Trophoblast cell (in vitro differentiated cells and primary cell): ENCODE data around the gene MDFI.

Source experiments
- DNase-seq, 2 donors: peaks; one replicate each; pipeline ENCODE4 v3.0.0-alpha.2; 2016
- H2AFZ ChIP-seq: 2 replicates; pipeline ENCODE4 v1.6.1; 2013; ENCODE audit warnings: low read length, moderate library complexity, mild to moderate bottlenecking; ENCODE audit not compliant: insufficient read depth, poor library complexity
- H2AK5ac ChIP-seq: 2 replicates; pipeline ENCODE4 v1.6.1; 2013; ENCODE audit warnings: mild to moderate bottlenecking, low read length
- H2BK120ac ChIP-seq: 2 replicates; pipeline ENCODE4 v1.6.1; 2013; ENCODE audit warnings: low read length, mild to moderate bottlenecking, moderate library complexity; ENCODE audit not compliant: insufficient read depth, poor library complexity
- H2BK12ac ChIP-seq: 2 replicates; pipeline ENCODE4 v1.6.1; 2013; ENCODE audit warnings: mild to moderate bottlenecking, low read length, moderate library complexity
- H2BK5ac ChIP-seq: 2 replicates; pipeline ENCODE4 v1.6.1; 2013; ENCODE audit warnings: low read length, low read depth, moderate library complexity, mild to moderate bottlenecking; ENCODE audit not compliant: poor library complexity
- H3K14ac ChIP-seq: 2 replicates; pipeline ENCODE4 v1.6.1; 2013; ENCODE audit warnings: mild to moderate bottlenecking, low read length
- H3K18ac ChIP-seq: 2 replicates; pipeline ENCODE4 v1.6.1; 2013; ENCODE audit warnings: mild to moderate bottlenecking, low read length
- H3K23ac ChIP-seq: 2 replicates; pipeline ENCODE4 v1.6.1; 2013; ENCODE audit warnings: low read length
- H3K27ac ChIP-seq: 2 replicates; pipeline ENCODE4 v1.5.1; 2013; ENCODE audit warnings: low read depth, mild to moderate bottlenecking, inconsistent platforms, low read length, moderate library complexity
- H3K27me3 ChIP-seq: 2 replicates; pipeline ENCODE4 v1.6.1; 2013; ENCODE audit warnings: inconsistent platforms, mild to moderate bottlenecking, low read length, moderate library complexity; ENCODE audit not compliant: insufficient read depth
- H3K36me3 ChIP-seq, 2 experiments: 1 replicate in 1 of 2; 2 replicates in 1 of 2; pipeline ENCODE4 v1.6.1; 2013; ENCODE audit warnings: low read length in 2 of 2, mild to moderate bottlenecking in 2 of 2, moderate library complexity in 1 of 2; ENCODE audit not compliant: insufficient read depth in 2 of 2, control insufficient read depth in 1 of 2
- H3K4ac ChIP-seq: 2 replicates; pipeline ENCODE4 v1.6.1; 2013; ENCODE audit warnings: low read depth, mild to moderate bottlenecking, low read length, moderate library complexity
- H3K4me1 ChIP-seq, 2 experiments: 1 replicate in 1 of 2; 2 replicates in 1 of 2; pipeline ENCODE4 v1.6.1; 2013; ENCODE audit warnings: low read length in 2 of 2, mild to moderate bottlenecking in 2 of 2, moderate library complexity in 1 of 2; ENCODE audit not compliant: insufficient read depth in 2 of 2, control insufficient read depth in 1 of 2
- H3K4me2 ChIP-seq: 2 replicates; pipeline ENCODE4 v1.6.1; 2013; ENCODE audit warnings: inconsistent platforms, mild to moderate bottlenecking, low read length, moderate library complexity
- H3K4me3 ChIP-seq: 2 replicates; pipeline ENCODE4 v1.5.1; 2013; ENCODE audit warnings: mild to moderate bottlenecking, low read depth, low read length, inconsistent platforms
- H3K79me1 ChIP-seq: one replicate; pipeline ENCODE4 v1.6.1; 2013; ENCODE audit warnings: low read length
- H3K79me2 ChIP-seq: 2 replicates; pipeline ENCODE4 v1.6.1; 2013; ENCODE audit warnings: low read length, mild to moderate bottlenecking; ENCODE audit not compliant: control insufficient read depth, insufficient read depth, poor library complexity
- H3K9ac ChIP-seq: 2 replicates; pipeline ENCODE4 v1.6.1; 2013; ENCODE audit warnings: mild to moderate bottlenecking, low read length
- H3K9me3 ChIP-seq: 2 replicates; pipeline ENCODE4 v1.6.1; 2013; ENCODE audit warnings: low read depth, mild to moderate bottlenecking, control low read depth, inconsistent platforms, low read length; ENCODE audit not compliant: insufficient read depth
- H4K12ac ChIP-seq: 2 replicates; pipeline ENCODE4 v1.6.1; 2013; ENCODE audit warnings: low read depth, mild to moderate bottlenecking, low read length, moderate library complexity
- H4K8ac ChIP-seq: 2 replicates; pipeline ENCODE4 v1.6.1; 2013; ENCODE audit warnings: low read depth, mild to moderate bottlenecking, low read length, moderate library complexity
- H4K91ac ChIP-seq: one replicate; pipeline ENCODE4 v1.6.1; 2013; ENCODE audit warnings: low read depth, mild to moderate bottlenecking, low read length, moderate library complexity
- WGBS: extraction: QIAGEN DNeasy Blood & Tissue Kit; methylation state at CpG from one replicate; pipeline ENCODE4 v1.1.7; 2013; ENCODE audit warnings: missing lambda C conversion rate; ENCODE audit not compliant: insufficient read length, insufficient coverage; ENCODE audit errors: extremely low coverage; 5-methylcytosine and 5-hydroxymethylcytosine counted together

MDFI gene

DNA sequence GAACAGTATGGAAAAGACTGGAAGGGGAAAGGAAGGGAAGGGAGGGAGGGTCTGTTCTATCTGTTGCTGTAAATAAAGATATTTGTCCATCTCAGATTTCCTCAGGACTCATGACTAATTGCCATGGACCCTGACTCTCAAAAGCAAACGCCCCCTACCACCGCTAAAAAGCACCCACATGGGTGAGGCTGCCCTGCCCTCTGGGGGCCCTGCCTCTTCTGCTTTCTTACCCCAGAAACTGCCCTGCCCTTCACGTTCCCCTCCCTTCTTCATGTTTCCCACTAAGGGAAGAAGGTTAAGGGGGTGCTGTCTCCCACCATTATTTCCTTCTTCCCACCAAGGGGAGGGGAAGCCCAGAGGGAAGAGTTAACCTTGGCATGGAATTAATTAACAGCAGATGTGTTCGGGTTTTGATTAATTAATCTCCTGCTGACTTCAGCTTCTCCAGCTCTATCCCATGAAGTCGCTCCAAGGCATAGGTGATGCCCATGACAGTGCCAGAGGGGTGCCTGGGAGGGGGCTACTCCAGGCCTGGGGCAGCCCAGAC, 16.0 kb downstream of the MDFI start:
- H2BK5ac ChIP-seq = no peak overlapping the region
- H3K9ac ChIP-seq = no peak overlapping the region
- no peak overlapping the region for H2BK120ac ChIP-seq
- H2BK12ac ChIP-seq = no peak overlapping the region
- no CpG with 5 or more reads among the region's 5 CpGs for WGBS
- H3K36me3 ChIP-seq = peaks cover 44 to 51% of the 10 kb centered on the region in 2 experiments
- no peak overlapping the region for H2AK5ac ChIP-seq
- no peak overlapping the region for H3K4ac ChIP-seq
- no peak for DNase-seq
- no peak overlapping the region for H3K4me3 ChIP-seq
- no peaks in the 10 kb centered on the region for H3K79me2 ChIP-seq
- H4K12ac ChIP-seq = no peak overlapping the region
- peaks cover 11% of the 10 kb centered on the region for H3K79me1 ChIP-seq
- no peaks in the 10 kb centered on the region for H3K27me3 ChIP-seq
- peaks cover 46 to 49% of the 10 kb centered on the region in 2 experiments for H3K4me1 ChIP-seq
- H4K8ac ChIP-seq = no peak overlapping the region
- H3K4me2 ChIP-seq = no peak overlapping the region
- H3K9me3 ChIP-seq = no peaks in the 10 kb centered on the region
- no peak overlapping the region for H3K23ac ChIP-seq
- no peak overlapping the region for H3K18ac ChIP-seq
- no peak overlapping the region for H4K91ac ChIP-seq
- no peak overlapping the region for H2AFZ ChIP-seq
- H3K27ac ChIP-seq = peak overlapping the region; percentile 0
- H3K14ac ChIP-seq = no peak overlapping the region

DNA sequence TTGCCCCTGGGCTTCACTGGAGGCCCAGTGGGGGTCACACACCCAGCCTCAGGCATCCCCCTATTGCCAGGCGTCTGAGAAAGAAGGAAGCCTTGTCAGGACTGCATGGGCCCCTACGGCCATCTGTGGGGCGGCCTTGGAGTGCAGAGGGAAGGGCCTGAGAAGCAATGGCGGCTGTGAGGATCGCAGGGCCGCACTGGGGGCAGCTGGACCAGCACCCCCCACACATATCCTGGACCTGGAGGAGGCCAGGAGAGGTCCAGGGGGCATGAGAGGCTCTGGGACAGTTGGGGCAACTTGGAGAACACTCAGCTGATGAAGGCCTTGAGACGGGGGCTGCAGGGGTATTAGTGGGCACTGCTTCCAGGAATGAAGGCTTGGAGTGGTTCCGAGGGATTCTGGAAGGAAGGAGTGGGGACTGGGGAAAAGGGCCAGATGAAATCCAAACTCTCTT, 16.5 kb downstream of the MDFI start:
- no peak overlapping the region for H3K18ac ChIP-seq
- H3K23ac ChIP-seq = no peak overlapping the region
- H2BK5ac ChIP-seq = no peak overlapping the region
- no peak overlapping the region for H3K9ac ChIP-seq
- no peak overlapping the region for H2AK5ac ChIP-seq
- H3K9me3 ChIP-seq = no peaks in the 10 kb centered on the region
- no peak overlapping the region for H3K4me2 ChIP-seq
- H3K4ac ChIP-seq = no peak overlapping the region
- H3K27ac ChIP-seq = peak overlapping the region; percentile 0
- no peak overlapping the region for H2BK120ac ChIP-seq
- no peak overlapping the region for H3K4me3 ChIP-seq
- no peak for DNase-seq
- peaks cover 39 to 46% of the 10 kb centered on the region in 2 experiments for H3K36me3 ChIP-seq
- H3K79me1 ChIP-seq = peaks cover 11% of the 10 kb centered on the region
- H2BK12ac ChIP-seq = no peak overlapping the region
- H3K79me2 ChIP-seq = no peaks in the 10 kb centered on the region
- no peaks in the 10 kb centered on the region for H3K27me3 ChIP-seq
- H4K8ac ChIP-seq = no peak overlapping the region
- no peak overlapping the region for H4K12ac ChIP-seq
- no peak overlapping the region for H2AFZ ChIP-seq
- no peak overlapping the region for H3K14ac ChIP-seq
- H3K4me1 ChIP-seq = peaks cover 46 to 49% of the 10 kb centered on the region in 2 experiments
- H4K91ac ChIP-seq = no peak overlapping the region
- no CpG with 5 or more reads among the region's 8 CpGs for WGBS

DNA sequence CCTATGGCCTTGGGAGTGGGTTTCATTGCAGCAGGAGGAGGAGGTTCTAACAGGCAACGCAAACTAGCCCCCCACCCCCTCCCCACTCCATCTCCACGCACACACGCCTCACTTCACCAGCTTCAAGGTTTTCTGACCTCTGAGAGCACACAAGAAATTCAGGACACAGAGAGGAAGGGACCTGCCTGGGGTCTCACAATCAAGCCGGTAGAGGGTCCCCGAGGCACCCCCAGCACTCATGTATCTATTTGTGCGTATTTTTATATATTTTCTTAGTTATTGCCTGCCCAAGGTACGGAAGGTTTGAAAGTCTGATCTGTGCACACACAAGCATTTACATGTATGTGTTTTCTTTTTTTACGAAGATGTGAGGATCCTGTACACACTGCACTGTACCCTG, 16.9 kb downstream of the MDFI start:
- Histone ChIP-seq H3K79me1 (peaks cover 11% of the 10 kb centered on the region), H2AFZ (no peak overlapping the region), H3K27me3 (no peaks in the 10 kb centered on the region), H3K27ac (peak overlapping the region; percentile 86), H3K4me2 (no peak overlapping the region), H3K9ac (no peak overlapping the region), H4K12ac (no peak overlapping the region), H3K14ac (no peak overlapping the region), H3K79me2 (no peaks in the 10 kb centered on the region), H2BK120ac (peak overlapping the region; percentile 47), H2AK5ac (no peak overlapping the region), H3K4me1 (peaks cover 46 to 49% of the 10 kb centered on the region in 2 experiments), H4K8ac (peak overlapping the region; percentile 63), H2BK5ac (no peak overlapping the region), H3K18ac (no peak overlapping the region), H3K4me3 (no peak overlapping the region), H2BK12ac (peak overlapping the region; percentile 26), H4K91ac (peak overlapping the region; percentile 67), H3K9me3 (no peaks in the 10 kb centered on the region), H3K4ac (no peak overlapping the region), H3K23ac (no peak overlapping the region), H3K36me3 (peaks cover 35 to 41% of the 10 kb centered on the region in 2 experiments)
- DNase-seq = no peak
- WGBS = no CpG with 5 or more reads among the region's 8 CpGs

DNA sequence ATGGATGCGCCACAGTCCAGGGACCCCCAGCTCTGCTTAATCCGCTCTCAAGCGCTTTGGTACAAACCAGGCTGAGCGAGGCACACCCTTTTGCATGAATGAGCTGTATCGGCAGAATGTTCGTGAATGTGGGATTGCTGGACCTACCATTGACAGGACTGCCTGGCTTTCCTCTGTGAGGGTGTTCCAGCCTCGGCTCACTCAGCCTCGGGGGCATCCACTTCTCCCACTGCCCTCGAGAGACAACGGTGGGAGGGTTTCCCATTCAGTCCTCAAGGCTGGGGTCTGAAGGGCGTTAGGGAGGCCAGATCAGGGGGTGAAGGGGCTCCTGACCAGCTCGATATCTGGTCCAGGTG, 17.4 kb downstream of the MDFI start:
- H4K8ac ChIP-seq = peak overlapping the region; percentile 63
- peak overlapping the region; percentile 50 for H2AK5ac ChIP-seq
- peak overlapping the region; percentile 67 for H4K91ac ChIP-seq
- peak overlapping the region; percentile 26 for H2BK12ac ChIP-seq
- H2BK5ac ChIP-seq = no peak overlapping the region
- H3K27ac ChIP-seq = peak overlapping the region; percentile 86
- H3K27me3 ChIP-seq = no peaks in the 10 kb centered on the region
- no peak overlapping the region for H2AFZ ChIP-seq
- H3K4ac ChIP-seq = no peak overlapping the region
- no peak overlapping the region for H3K23ac ChIP-seq
- peak overlapping the region; percentile 47 for H2BK120ac ChIP-seq
- H3K4me1 ChIP-seq = peaks cover 46 to 49% of the 10 kb centered on the region in 2 experiments
- H3K4me3 ChIP-seq = no peak overlapping the region
- H3K9me3 ChIP-seq = no peaks in the 10 kb centered on the region
- peaks cover 31 to 38% of the 10 kb centered on the region in 2 experiments for H3K36me3 ChIP-seq
- H3K4me2 ChIP-seq = peak overlapping the region; percentile 26
- H3K9ac ChIP-seq = no peak overlapping the region
- H4K12ac ChIP-seq = no peak overlapping the region
- peaks cover 11% of the 10 kb centered on the region for H3K79me1 ChIP-seq
- H3K79me2 ChIP-seq = no peaks in the 10 kb centered on the region
- DNase-seq = peak in 1 of 2 donors; percentile 24
- H3K14ac ChIP-seq = peak overlapping the region; percentile 37
- peak overlapping the region; percentile 26 for H3K18ac ChIP-seq
- no CpG with 5 or more reads among the region's 12 CpGs for WGBS
